ENCODE measurements around the gene GAS6. TPM values are rescaled to one million over a fixed set of nuclear protein-coding genes. Genes with fewer than 3 reads are reported as not detected.
"Not testable (repeated sequence)": the region's sequence is repeated elsewhere in the genome, so short reads cannot be mapped to it uniquely, and the experiment has no call there.

The GAS6 gene
- total RNA-seq, 2 experiments from 2014 or later: 0.53 to 0.65 TPM

GRCh38 chr13:113836768-113837559 is 26.9 kb downstream of the GAS6 start:
- no peak for DNase-seq
- Mint-ChIP-seq H3K36me3 (ENCODE audit: low read depth) (peaks cover 1% of the 10 kb centered on the region), H3K27me3 (ENCODE audit: low read depth) (no peaks in the 10 kb centered on the region), H3K27ac (peak overlapping the region; percentile 64), H3K9me3 (ENCODE audit: insufficient read depth) (peaks cover 1% of the 10 kb centered on the region), H3K4me3 (no peak overlapping the region), H3K4me1 (ENCODE audit: low read depth) (peaks cover 22% of the 10 kb centered on the region)
- no peak for ATAC-seq
- CTCF ChIA-PET: no interaction called here
- POLR2A ChIA-PET: no interaction called here

DNA sequence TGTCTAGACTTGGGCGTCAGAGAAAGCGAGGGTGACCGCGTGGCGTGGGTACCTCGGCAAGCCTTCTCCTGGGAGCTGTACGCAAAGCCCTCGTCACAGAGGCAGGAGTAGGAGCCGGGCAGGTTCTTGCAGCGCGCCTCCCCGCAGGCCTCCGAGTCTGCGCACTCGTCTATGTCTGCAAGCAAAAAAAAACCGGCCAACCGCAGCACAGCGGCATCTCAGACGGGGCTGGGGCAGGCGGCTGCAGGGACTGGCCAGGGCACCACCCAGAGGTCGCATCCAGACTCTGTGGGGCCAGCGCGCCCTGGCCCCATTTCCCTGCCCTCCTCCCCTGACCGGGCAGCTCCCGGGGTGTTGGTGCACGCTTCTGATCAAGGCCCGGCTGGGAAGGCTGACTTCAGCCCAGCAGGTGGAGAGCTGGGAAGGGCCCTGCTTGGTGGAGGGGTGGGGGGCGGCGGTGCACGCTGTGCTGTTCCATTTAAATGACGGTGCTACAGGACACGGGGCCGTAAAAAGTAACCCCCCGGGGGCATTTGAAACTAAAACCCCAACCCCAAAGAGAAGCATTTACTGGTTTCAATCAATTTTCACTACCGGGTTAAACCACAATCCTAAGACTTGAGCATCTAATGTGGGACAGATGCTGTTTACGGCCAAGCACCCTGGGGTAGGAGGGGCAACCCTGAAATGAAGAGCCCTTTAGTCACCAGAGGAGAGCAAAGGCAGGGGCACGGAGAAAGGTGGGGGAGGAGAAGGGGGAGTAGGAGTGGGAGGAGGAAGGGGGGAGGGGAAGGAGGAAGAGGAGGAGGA is 28.2 kb downstream of the GAS6 start:
- H3K4me1 Mint-ChIP-seq (ENCODE audit: low read depth): peaks cover 13% of the 10 kb centered on the region
- DNase-seq: no peak
- no peaks in the 10 kb centered on the region for H3K27me3 Mint-ChIP-seq (ENCODE audit: low read depth)
- ATAC-seq: no peak
- no peak overlapping the region for H3K4me3 Mint-ChIP-seq
- H3K9me3 Mint-ChIP-seq (ENCODE audit: insufficient read depth): no peaks in the 10 kb centered on the region
- ChIA-PET POLR2A (no interaction called here), CTCF (no interaction called here)
- no peaks in the 10 kb centered on the region for H3K36me3 Mint-ChIP-seq (ENCODE audit: low read depth)
- H3K27ac Mint-ChIP-seq: no peak overlapping the region

DNA sequence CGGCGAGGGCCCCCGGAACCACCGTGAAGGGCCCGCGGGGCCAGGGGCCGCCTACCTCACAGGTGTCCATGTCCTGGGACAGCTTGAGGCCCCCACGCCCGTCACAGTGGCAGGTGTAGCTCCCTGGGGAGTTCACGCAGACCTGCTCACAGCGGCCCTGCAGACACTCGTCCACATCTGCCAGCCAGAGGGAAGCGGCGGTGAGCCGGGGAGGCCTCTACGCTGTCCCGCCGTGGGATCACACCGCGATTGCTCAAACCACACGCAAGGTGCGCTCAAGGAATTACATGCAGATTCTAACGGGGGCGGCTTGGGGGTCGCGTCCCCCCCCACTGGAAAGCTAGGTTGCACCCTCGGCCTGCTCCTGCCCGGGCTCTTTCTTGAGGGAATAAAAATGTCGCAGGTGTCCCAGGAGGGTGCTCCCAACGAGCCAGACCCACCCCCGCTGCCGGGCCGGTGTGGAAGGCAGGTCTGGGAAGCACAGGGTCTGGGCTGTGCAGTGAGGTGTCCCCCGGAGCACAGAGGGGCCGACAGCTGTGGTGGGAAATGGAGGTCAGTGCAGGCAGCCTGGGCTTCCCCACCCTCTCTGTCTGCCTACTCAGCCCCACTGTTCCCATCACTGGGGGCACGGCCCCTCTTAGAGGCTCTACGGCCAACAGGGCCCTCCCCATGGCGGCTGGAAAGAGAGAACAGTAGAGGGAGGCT is 29.2 kb downstream of the GAS6 start:
- POLR2A ChIA-PET: no interaction called here

GRCh38 chr13:113834006-113834405 is 29.9 kb downstream of the GAS6 start:
- H3K4me1 Mint-ChIP-seq (ENCODE audit: low read depth): peaks cover 13% of the 10 kb centered on the region

More for the DNA sequence above, 29.2 kb downstream of the GAS6 start:
- Mint-ChIP-seq H3K9me3 (ENCODE audit: insufficient read depth) (no peaks in the 10 kb centered on the region), H3K4me1 (ENCODE audit: low read depth) (peaks cover 13% of the 10 kb centered on the region), H3K27me3 (ENCODE audit: low read depth) (no peaks in the 10 kb centered on the region), H3K4me3 (no peak overlapping the region), H3K36me3 (ENCODE audit: low read depth) (no peaks in the 10 kb centered on the region), H3K27ac (no peak overlapping the region)
- ATAC-seq (no peak), DNase-seq (no peak)
- CTCF ChIA-PET: no interaction called here

DNA sequence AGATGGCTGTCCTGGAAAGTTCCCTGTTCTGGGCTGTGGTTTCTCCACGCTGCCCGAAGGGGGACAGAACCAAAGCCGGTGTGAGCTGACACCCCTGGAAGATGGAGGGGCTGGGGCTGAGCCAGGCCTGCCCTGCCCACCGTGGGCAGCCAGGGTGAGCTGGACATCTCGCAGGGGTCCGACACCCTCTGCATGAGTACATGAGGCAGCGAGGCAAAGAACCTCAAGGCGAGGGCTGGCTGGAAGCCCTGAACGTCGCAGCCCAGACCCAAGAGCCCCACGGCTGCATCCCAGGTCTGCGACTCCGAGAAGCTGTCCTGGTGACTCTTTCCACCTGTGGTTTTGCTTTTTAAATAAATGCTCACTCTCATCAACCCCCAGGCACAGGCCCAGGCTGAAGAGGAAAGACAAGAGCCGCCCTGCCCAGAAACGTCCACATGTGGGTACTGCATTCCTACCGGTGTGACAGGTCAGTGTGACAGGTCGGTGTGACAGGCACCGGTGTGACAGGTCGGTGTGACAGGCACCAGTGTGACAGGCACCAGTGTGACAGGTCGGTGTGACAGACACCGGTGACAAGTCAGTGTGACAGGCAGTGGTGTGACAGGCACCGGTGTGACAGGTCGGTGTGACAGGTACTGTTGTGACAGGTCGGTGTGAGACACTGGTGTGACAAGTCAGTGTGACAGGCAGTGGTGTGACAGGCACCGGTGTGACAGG is 30.6 kb downstream of the GAS6 start:
- Mint-ChIP-seq H3K27me3 (ENCODE audit: low read depth) (no peaks in the 10 kb centered on the region), H3K4me3 (no peak overlapping the region), H3K4me1 (ENCODE audit: low read depth) (peaks cover 13% of the 10 kb centered on the region), H3K9me3 (ENCODE audit: insufficient read depth) (no peaks in the 10 kb centered on the region), H3K36me3 (ENCODE audit: low read depth) (no peaks in the 10 kb centered on the region), H3K27ac (no peak overlapping the region)
- ATAC-seq (no peak), DNase-seq (no peak)
- ChIA-PET CTCF (no interaction called here), POLR2A (no interaction called here)

More at GRCh38 chr13:113834006-113834405, 29.9 kb downstream of the GAS6 start:
- H3K36me3 Mint-ChIP-seq (ENCODE audit: low read depth); CTCF ChIA-PET; H3K9me3 Mint-ChIP-seq (ENCODE audit: insufficient read depth); H3K4me3 Mint-ChIP-seq; DNase-seq; H3K27ac Mint-ChIP-seq; H3K27me3 Mint-ChIP-seq (ENCODE audit: low read depth); POLR2A ChIA-PET; ATAC-seq: not testable (repeated sequence)

DNA sequence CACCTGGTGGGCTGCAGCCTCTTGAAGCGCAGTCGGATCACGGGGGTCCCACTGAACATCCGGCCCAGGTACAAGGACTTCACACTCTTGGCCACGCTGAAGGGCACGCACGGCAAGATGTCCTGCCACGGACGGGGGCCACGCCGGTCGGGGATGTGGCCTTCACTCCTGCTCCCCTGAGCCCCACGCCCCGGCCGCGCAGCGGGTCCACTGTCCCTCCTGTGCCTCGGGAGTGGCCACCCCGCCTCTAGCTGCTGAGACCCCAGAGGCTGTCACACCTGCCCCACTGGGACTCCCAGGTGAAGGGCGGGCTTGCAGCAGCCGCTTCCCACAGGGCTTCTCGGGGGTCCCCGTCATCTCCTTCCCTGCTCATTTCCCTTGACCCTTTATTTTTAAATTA is 31.2 kb downstream of the GAS6 start:
- H3K36me3 Mint-ChIP-seq (ENCODE audit: low read depth): no peaks in the 10 kb centered on the region
- peaks cover 11% of the 10 kb centered on the region for H3K4me1 Mint-ChIP-seq (ENCODE audit: low read depth)
- DNase-seq: no peak
- H3K9me3 Mint-ChIP-seq (ENCODE audit: insufficient read depth): no peaks in the 10 kb centered on the region
- no peak overlapping the region for H3K27ac Mint-ChIP-seq
- ChIA-PET CTCF (no interaction called here), POLR2A (no interaction called here)
- no peak overlapping the region for H3K4me3 Mint-ChIP-seq
- no peaks in the 10 kb centered on the region for H3K27me3 Mint-ChIP-seq (ENCODE audit: low read depth)
- ATAC-seq: no peak

- ATAC-seq (no peak), DNase-seq (no peak)
- H3K4me1 Mint-ChIP-seq (ENCODE audit: low read depth): peaks cover 7% of the 10 kb centered on the region
- POLR2A ChIA-PET: no interaction called here
- H3K9me3 Mint-ChIP-seq (ENCODE audit: insufficient read depth): no peaks in the 10 kb centered on the region
- H3K36me3 Mint-ChIP-seq (ENCODE audit: low read depth): peaks cover under 1% of the 10 kb centered on the region
- H3K27ac Mint-ChIP-seq: no peak overlapping the region
- CTCF ChIA-PET: no interaction called here
- H3K27me3 Mint-ChIP-seq (ENCODE audit: low read depth): no peaks in the 10 kb centered on the region
- H3K4me3 Mint-ChIP-seq: no peak overlapping the region
Measured at GRCh38 chr13:113832205-113832604, 31.7 kb downstream of the GAS6 start.

DNA sequence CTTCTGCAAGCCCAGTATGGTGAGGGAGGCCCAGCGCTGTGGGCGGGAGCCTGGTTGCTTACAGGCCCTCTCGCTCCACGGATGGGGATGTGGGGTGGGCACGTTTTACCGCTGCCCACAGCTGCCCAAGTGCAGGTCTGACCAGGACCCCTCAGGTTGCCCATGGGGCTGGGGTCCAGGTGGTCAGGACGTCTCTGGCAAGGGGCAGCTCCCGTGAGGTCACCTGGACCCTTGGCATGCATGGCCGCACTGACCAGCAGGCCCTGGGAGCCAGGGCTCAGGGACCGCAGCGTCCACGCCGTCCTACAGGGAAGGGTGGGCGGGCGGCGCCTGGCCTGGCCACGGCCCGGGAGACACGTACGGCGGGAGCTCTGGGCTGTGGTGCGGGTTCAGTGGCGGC is 32.8 kb downstream of the GAS6 start:
- no peak for DNase-seq
- H3K4me1 Mint-ChIP-seq (ENCODE audit: low read depth): peaks cover 2% of the 10 kb centered on the region
- no peak for ATAC-seq
- no peaks in the 10 kb centered on the region for H3K9me3 Mint-ChIP-seq (ENCODE audit: insufficient read depth)
- ChIA-PET CTCF (no interaction called here), POLR2A (no interaction called here)
- H3K4me3 Mint-ChIP-seq: no peak overlapping the region
- H3K36me3 Mint-ChIP-seq (ENCODE audit: low read depth): peaks cover 6% of the 10 kb centered on the region
- no peaks in the 10 kb centered on the region for H3K27me3 Mint-ChIP-seq (ENCODE audit: low read depth)
- no peak overlapping the region for H3K27ac Mint-ChIP-seq

DNA sequence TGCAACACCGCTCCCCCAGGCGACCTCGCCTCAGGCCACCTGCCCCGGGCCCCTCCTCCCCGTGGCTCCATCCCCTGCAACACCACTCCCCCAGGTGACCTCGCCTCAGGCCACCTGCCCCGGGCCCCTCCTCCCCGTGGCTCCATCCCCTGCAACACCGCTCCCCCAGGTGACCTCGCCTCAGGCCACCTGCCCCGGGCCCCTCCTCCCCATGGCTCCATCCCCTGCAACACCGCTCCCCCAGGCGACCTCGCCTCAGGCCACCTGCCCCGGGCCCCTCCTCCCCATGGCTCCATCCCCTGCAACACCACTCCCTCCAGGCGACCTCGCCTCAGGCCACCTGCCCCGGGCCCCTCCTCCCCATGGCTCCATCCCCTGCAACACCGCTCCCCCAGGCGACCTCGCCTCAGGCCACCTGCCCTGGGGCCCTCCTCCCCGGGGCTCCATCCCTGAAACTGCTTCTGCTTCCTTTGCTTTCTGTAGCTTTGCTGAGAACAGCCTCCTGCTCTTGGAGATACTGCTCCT is 33.4 kb downstream of the GAS6 start:
- not testable (repeated sequence) for ATAC-seq

GRCh38 chr13:113828282-113828825 is 35.5 kb downstream of the GAS6 start:
- POLR2A ChIA-PET: no interaction called here
- Mint-ChIP-seq H3K9me3 (ENCODE audit: insufficient read depth) (no peaks in the 10 kb centered on the region), H3K4me1 (ENCODE audit: low read depth) (no peaks in the 10 kb centered on the region), H3K4me3 (no peak overlapping the region), H3K36me3 (ENCODE audit: low read depth) (peaks cover 12% of the 10 kb centered on the region), H3K27ac (no peak overlapping the region), H3K27me3 (ENCODE audit: low read depth) (no peaks in the 10 kb centered on the region)
- no peak for ATAC-seq
- DNase-seq: no peak
- CTCF ChIA-PET: no interaction called here

More for the DNA sequence above, 33.4 kb downstream of the GAS6 start:
- H3K4me3 Mint-ChIP-seq; POLR2A ChIA-PET; CTCF ChIA-PET; H3K27ac Mint-ChIP-seq; H3K36me3 Mint-ChIP-seq (ENCODE audit: low read depth); DNase-seq; H3K4me1 Mint-ChIP-seq (ENCODE audit: low read depth); H3K9me3 Mint-ChIP-seq (ENCODE audit: insufficient read depth); H3K27me3 Mint-ChIP-seq (ENCODE audit: low read depth): not testable (repeated sequence)

DNA sequence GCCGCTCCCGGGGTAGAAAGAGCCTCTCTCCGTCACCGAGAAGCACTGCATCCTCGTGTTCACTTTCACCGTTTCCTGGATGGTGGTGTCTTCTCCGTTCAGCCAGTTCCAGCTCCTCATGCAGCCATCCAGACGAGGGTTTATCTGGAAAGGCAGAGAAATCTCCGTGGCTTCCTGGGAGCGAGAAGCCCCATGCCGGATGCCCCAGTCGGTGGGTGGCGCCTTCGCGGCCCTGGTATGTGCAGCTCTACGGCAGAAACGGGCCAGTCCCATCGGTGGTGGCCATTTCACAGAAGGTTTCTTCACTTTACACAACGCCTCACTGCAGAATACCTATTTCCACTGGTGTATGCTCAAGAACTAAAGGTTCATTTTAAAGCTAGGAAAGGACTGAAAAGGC is 36.9 kb downstream of the GAS6 start:
- Mint-ChIP-seq H3K4me1 (ENCODE audit: low read depth) (no peaks in the 10 kb centered on the region), H3K36me3 (ENCODE audit: low read depth) (peaks cover 14% of the 10 kb centered on the region), H3K9me3 (ENCODE audit: insufficient read depth) (no peaks in the 10 kb centered on the region), H3K27ac (no peak overlapping the region), H3K4me3 (no peak overlapping the region), H3K27me3 (ENCODE audit: low read depth) (no peaks in the 10 kb centered on the region)
- no peak for ATAC-seq
- DNase-seq: no peak
- CTCF ChIA-PET: no interaction called here
- POLR2A ChIA-PET: no interaction called here

Data from activated CD8-positive, alpha-beta T cell treated with anti-CD3 and anti-CD28 coated beads, Interleukin-2, amount 10 ng/mL, durations not matched to agents 7 days and 5 days (primary cell).